WERI-Rb-1 (cell line): ENCODE results near the gene PRKACA.

Experiments used
- DNase-seq: peaks from one replicate; pipeline ENCODE4 v3.0.0-alpha.2; 2020
- H3K27ac ChIP-seq: fragments of 250-450 bp; sonication (Bioruptor Pico); 2 replicates; pipeline ENCODE4 v1.5.1; 2020; ENCODE audit warnings: mild to moderate bottlenecking, moderate library complexity
- H3K27me3 ChIP-seq: fragments of 250-450 bp; sonication (Bioruptor Pico); 2 replicates; pipeline ENCODE4 v1.5.1; 2021; ENCODE audit warnings: mild to moderate bottlenecking, low read depth, moderate library complexity; ENCODE audit not compliant: insufficient read depth, severe bottlenecking
- H3K36me3 ChIP-seq: fragments of 250-450 bp; sonication (Bioruptor Pico); 2 replicates; pipeline ENCODE4 v1.5.1; 2020; ENCODE audit warnings: mild to moderate bottlenecking, moderate library complexity
- H3K4me3 ChIP-seq: 2 replicates; pipeline ENCODE4 v1.5.1; 2011; ENCODE audit warnings: low read depth, mild to moderate bottlenecking, control low read depth, low read length
- H3K9me3 ChIP-seq: fragments of 250-450 bp; sonication (Bioruptor Pico); 2 replicates; pipeline ENCODE4 v1.5.1; 2021; ENCODE audit warnings: mild to moderate bottlenecking, moderate library complexity; ENCODE audit not compliant: severe bottlenecking
- TF ChIP-seq, protein P1 (sequence below): IDR thresholded peaks from 2 replicates; pipeline ENCODE4 v1.5.1; 2011; ENCODE audit warnings: low read depth, mild to moderate bottlenecking, control low read depth, inconsistent platforms, low read length

Gene PRKACA

DNA sequence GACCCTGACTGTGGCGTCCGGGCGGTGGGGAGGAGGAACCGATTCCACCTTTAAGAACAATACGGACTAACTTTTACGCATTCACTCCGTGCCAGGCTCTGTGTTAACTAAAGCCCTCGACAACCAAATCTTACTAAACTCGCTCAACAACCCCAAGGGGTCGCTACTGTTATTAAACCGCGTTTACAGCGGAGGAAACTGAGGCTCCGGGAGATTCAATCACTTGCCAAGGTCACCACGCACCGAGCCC, 28.2 kb downstream of the PRKACA start:
- H3K9me3 ChIP-seq: peaks cover 9% of the 10 kb centered on the region
- H3K4me3 ChIP-seq: peak overlapping the region; percentile 46

DNA sequence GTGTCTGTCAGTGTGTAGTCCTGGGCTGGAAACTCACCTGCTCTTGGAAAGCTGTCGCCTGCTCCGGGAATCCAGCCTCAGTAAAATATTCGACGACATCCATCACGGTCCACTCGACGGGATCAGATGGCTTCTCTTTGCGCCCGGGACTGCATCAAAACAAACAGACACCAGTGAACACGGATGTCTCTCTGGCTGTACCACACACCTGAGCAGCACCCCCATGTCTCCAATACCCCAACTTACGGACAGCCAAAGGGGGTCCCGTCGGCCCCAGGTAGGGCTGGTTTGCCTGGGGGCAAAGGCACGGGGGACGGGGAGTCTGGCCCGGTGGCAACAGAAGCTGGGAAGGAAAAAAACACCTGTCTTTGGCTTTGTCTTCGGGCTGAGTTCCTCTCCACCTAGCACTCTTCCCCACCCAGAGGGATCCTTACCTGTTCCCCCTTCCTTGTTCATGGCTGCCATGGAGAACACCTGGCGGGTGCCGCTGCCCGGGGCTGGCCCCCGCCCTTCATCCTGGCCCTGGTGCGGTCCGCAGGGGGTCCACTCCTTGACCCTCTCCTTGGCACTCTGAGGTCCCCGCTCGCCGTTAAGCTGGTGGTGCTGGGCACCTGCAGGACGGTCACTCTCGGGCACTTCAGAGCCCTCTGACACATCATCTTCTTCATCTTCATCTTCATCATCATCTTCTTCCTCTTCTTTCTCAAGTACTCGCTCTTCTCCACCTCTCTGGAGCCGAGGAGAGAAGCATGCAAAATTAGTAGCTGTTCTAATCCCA, 28.7 kb downstream of the PRKACA start:
- TF ChIP-seq, protein P1, sequence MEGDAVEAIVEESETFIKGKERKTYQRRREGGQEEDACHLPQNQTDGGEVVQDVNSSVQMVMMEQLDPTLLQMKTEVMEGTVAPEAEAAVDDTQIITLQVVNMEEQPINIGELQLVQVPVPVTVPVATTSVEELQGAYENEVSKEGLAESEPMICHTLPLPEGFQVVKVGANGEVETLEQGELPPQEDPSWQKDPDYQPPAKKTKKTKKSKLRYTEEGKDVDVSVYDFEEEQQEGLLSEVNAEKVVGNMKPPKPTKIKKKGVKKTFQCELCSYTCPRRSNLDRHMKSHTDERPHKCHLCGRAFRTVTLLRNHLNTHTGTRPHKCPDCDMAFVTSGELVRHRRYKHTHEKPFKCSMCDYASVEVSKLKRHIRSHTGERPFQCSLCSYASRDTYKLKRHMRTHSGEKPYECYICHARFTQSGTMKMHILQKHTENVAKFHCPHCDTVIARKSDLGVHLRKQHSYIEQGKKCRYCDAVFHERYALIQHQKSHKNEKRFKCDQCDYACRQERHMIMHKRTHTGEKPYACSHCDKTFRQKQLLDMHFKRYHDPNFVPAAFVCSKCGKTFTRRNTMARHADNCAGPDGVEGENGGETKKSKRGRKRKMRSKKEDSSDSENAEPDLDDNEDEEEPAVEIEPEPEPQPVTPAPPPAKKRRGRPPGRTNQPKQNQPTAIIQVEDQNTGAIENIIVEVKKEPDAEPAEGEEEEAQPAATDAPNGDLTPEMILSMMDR: no peak
- H3K27me3 ChIP-seq: no peaks in the 10 kb centered on the region
- peak overlapping the region; percentile 46 for H3K4me3 ChIP-seq
- DNase-seq: no peak
- H3K27ac ChIP-seq: no peak overlapping the region
- peaks cover 9% of the 10 kb centered on the region for H3K9me3 ChIP-seq
- H3K36me3 ChIP-seq: peaks cover 35% of the 10 kb centered on the region

More for the DNA sequence above, 28.2 kb downstream of the PRKACA start:
- H3K27me3 ChIP-seq: no peaks in the 10 kb centered on the region
- peak; percentile 27 for DNase-seq
- H3K27ac ChIP-seq: peak overlapping the region; percentile 95; the same call in 1 of the 2 replicates
- peaks cover 35% of the 10 kb centered on the region for H3K36me3 ChIP-seq
- TF ChIP-seq, protein P1: no peak

DNA sequence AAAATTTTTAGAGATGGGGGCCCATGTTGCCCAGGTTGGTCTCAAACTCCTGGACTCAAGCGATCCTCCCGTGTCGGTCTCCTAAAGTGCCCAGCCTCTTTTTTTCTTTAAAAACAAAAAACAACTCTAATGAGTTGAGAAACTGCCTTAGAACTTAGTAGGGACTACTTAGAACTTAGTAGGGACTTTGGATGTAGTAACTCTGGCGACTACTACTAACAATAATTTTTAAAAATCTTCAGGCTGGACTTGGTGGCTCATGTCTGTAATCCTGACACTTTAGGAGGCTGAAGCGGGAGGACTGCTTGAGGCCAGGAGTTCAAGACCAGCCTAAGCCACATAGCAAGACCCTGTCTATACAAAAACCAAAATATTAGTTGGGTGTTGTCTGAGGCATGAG, 31.5 kb downstream of the PRKACA start:
- no peak for DNase-seq
- Histone ChIP-seq H3K27ac (no peak overlapping the region), H3K27me3 (no peaks in the 10 kb centered on the region), H3K9me3 (no peaks in the 10 kb centered on the region), H3K36me3 (peaks cover 31% of the 10 kb centered on the region), H3K4me3 (no peak overlapping the region)
- TF ChIP-seq, protein P1: no peak

DNA sequence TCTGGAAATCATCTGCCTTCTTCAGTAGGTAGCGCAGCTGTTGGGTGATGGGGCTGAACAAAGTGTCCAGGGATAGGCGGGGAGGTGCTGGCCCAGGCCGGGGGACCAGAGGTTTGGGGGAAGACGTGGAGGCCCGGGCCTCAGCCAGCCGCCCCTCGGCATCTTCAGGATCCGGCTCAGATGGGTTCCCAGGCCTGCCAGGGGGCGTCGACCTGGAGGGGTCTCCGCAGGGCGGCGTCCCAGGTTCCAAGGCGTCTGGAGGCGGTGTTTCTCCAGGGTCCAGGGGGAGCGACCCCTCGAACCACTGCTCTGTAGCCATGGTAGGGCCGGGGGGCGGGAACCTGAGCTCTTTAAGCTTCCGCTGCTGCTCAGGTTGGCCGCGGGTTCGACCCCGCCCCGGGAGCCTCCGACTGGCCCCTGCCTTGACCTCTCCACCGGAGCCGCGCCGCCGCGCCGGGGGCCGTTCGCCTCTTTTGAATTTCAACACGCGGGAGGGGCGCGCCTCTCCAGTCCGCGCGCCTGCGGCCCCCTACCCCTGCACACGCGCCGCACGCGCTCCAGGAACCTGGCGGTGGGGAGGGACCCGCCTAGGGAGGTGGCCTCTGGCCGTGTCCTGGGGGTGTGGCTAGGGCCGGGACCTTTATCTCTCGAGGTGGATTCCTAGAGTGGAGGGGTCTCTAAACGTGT, 32.1 kb downstream of the PRKACA start, which contains the start of gene C19orf67:
Gene C19orf67, minus strand, starts transcription at position 475 of the 687 bp plus-strand sequence. Its CDS starts 156 bp downstream, at position 319.
- H3K9me3 ChIP-seq: no peaks in the 10 kb centered on the region
- TF ChIP-seq, protein P1: no peak
- H3K36me3 ChIP-seq: peaks cover 31% of the 10 kb centered on the region
- H3K4me3 ChIP-seq: no peak within 1 kb of the TSS
- no peaks in the 10 kb centered on the region for H3K27me3 ChIP-seq
- no peak within 1 kb of the TSS for H3K27ac ChIP-seq
- DNase-seq: no peak

DNA sequence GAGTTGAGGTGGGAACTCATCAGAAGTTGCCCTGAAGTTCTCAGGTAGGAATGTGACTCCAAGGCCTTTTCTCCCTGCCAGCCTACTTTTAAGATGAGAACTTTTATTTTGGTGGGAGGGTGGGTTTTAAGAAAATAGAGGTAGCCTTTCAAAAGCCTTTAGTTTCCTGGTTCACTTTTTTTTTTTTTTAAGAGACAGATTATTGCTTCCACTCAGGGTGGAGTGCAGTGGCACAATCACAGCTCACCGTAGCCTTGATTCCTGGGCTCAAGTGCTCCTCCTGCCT, 34.9 kb downstream of the PRKACA start:
- no peaks in the 10 kb centered on the region for H3K27me3 ChIP-seq
- no peaks in the 10 kb centered on the region for H3K9me3 ChIP-seq
- DNase-seq: no peak
- H3K27ac ChIP-seq: no peak overlapping the region
- TF ChIP-seq, protein P1: no peak
- peaks cover 16% of the 10 kb centered on the region for H3K36me3 ChIP-seq
- no peak overlapping the region for H3K4me3 ChIP-seq
